Lower leg skin (tissue), 3 donors: ENCODE data around the gene SHCBP1.

Experiments
- CTCF ChIP-seq, 3 donors: fragments of 450-650 bp; IDR thresholded peaks; one replicate each; pipeline ENCODE4 v1.5.1; 2016; ENCODE audit warnings: antibody characterized with exemption in 3 of 3, mild to moderate bottlenecking in 3 of 3, moderate library complexity in 2 of 3
- POLR2A ChIP-seq, 2 donors: fragments of 450-650 bp; IDR thresholded peaks; one replicate each; pipeline ENCODE4 v1.6.1; 2016 to 2017; ENCODE audit warnings: antibody characterized with exemption in 2 of 2, mild to moderate bottlenecking in 1 of 2, moderate library complexity in 1 of 2

- TF ChIP-seq CTCF (IDR thresholded peaks at IDR 0.05): no peak
- TF ChIP-seq POLR2A (IDR thresholded peaks at IDR 0.05): no peak
Observed at GRCh38 chr16:46632778-46633733, 11.9 kb upstream of the SHCBP1 start.
